Erythroblast (primary cell): ENCODE measurements around the gene IL19.

Experiments used
- GATA1 ChIP-seq: IDR thresholded peaks from 2 replicates; pipeline ENCODE4 v1.6.1; 2011; ENCODE audit warnings: low read depth, mild to moderate bottlenecking, control low read depth, low read length, moderate library complexity
- POLR2A ChIP-seq: IDR thresholded peaks from 2 replicates; pipeline ENCODE4 v1.6.1; 2011; ENCODE audit warnings: mild to moderate bottlenecking, low read length

GRCh38 chr1:206843626-206844025 lies 73.1 kb downstream of the IL19 start:
- TF ChIP-seq POLR2A (no peak), GATA1 (no peak)
